Right lobe of liver (tissue), 6 donors: ENCODE measurements around the gene SSC5D. TPM values are rescaled to one million over a fixed set of nuclear protein-coding genes. Genes with fewer than 3 reads are reported as not detected.
A peak's percentile ranks its signal among the peaks of the same experiment; 100 is the strongest.

Experiments
- ATAC-seq, 4 donors: fragments of 200-7000 bp; cut with Tn5 transposase; one replicate each; pipeline ENCODE4 v1.9.1; 2020; ENCODE audit warnings: mild to moderate bottlenecking in 4 of 4, moderate library complexity in 4 of 4
- DNase-seq, 3 donors: peaks; one replicate each; pipeline ENCODE4 v3.0.0-alpha.2; 2020
- H3K27ac ChIP-seq, 3 donors: fragments of 200-600 bp; one replicate each; pipeline ENCODE4 v1.8.0; 2022
- H3K27me3 ChIP-seq, 2 donors: fragments of 200-600 bp; one replicate each; pipeline ENCODE4 v1.8.0; 2022
- H3K36me3 ChIP-seq, 4 donors: fragments of 200-600 bp; sonication (generic) in 1 of 4; one replicate each; pipeline versions ENCODE4 v1.5.1 to v1.8.0; 2017 to 2022; ENCODE audit warnings: control low read depth in 1 of 4
- H3K4me1 ChIP-seq, 4 donors: fragments of 200-600 bp; sonication (generic) in 1 of 4; one replicate each; pipeline versions ENCODE4 v1.5.1 to v1.8.0; 2017 to 2022; ENCODE audit warnings: control low read depth in 1 of 4
- H3K4me3 ChIP-seq, 3 donors: fragments of 200-600 bp; one replicate each; pipeline ENCODE4 v1.8.0; 2022
- H3K9me3 ChIP-seq, 4 donors: fragments of 200-600 bp; sonication (generic) in 1 of 4; one replicate each; pipeline versions ENCODE4 v1.5.1 to v1.8.0; 2017 to 2022; ENCODE audit warnings: control low read depth in 1 of 4
- CTCF ChIP-seq, 4 donors: fragments of 200-600 bp in 3 of 4; fragments of 450-650 bp in 1 of 4; IDR thresholded peaks; one replicate each; pipeline versions ENCODE4 v1.5.1 to v1.8.0; 2016 to 2022; ENCODE audit warnings: antibody characterized with exemption in 4 of 4, mild to moderate bottlenecking in 2 of 4
- POLR2A ChIP-seq: fragments of 450-650 bp; IDR thresholded peaks from one replicate; pipeline ENCODE4 v1.6.1; 2017; ENCODE audit warnings: antibody characterized with exemption, mild to moderate bottlenecking
- whole genome bisulfite sequencing: methylation state at CpG from one replicate; pipeline ENCODE4 v1.1.6; 2018; ENCODE audit warnings: low coverage, low lambda C conversion rate; ENCODE audit not compliant: insufficient coverage; ENCODE audit errors: missing lambda C conversion rate; 5-methylcytosine and 5-hydroxymethylcytosine counted together
- intact Hi-C, 2 donors: fragments of 100-400 bp; cut with DNase I; formaldehyde crosslinking; loops; one replicate each; pipeline versions ENCODE4 v1.11.2 to v1.14.1; 2022
- total RNA-seq, 6 experiments: library from RNA; depleted of rRNA in 2 of 6; stranded (reverse); fragments of >200 nt in 2 of 6; fragmentation: NEBNext Ultra II Directional in 3 of 6; extraction: Animal tissue kit (Norgen Biotek cat#: 25700) in 3 of 6; gene quantifications; one replicate each; pipeline versions ENCODE4 v1.1.0 to v1.2.4, GENCODE V29; 2016 to 2023
- donor health status: DM: no; HTN: yes; CAD: no.
- donor health status: DM: no; HTN: no; CAD: no.
- donor health status: DM: no; HTN: no; CAD: no.
- donor health status: DM: no; HTN: yes; CAD: no.
- donor health status: DM: no; HTN: yes; CAD: no.

SSC5D gene
- total RNA-seq, 6 experiments from 2014 or later: 0.35 to 1.6 (median 1.2) TPM

GRCh38 chr19:55441692-55442321 lies 46.4 kb upstream of the SSC5D start:
- Histone ChIP-seq H3K27me3 (peaks cover 0 to 10% of the 10 kb centered on the region in 2 donors), H3K4me1 (no peaks in the 10 kb centered on the region), H3K4me3 (no peak overlapping the region), H3K36me3 (no peaks in the 10 kb centered on the region), H3K9me3 (no peaks in the 10 kb centered on the region), H3K27ac (no peak overlapping the region)
- ATAC-seq (peak in 1 of 4 donors; percentile 33), DNase-seq (peak in 1 of 3 donors; percentile 36)
- WGBS: 6% methylated on average over 13 of the region's 39 CpGs
- TF ChIP-seq POLR2A (no peak), CTCF (IDR thresholded peaks at IDR 0.05) (no peak)
- intact Hi-C loops: no loop called here

GRCh38 chr19:55442372-55442961 lies 45.8 kb upstream of the SSC5D start:
- TF ChIP-seq POLR2A (no peak), CTCF (IDR thresholded peaks at IDR 0.05) (no peak)
- intact Hi-C loops: no loop called here
- H3K27me3 ChIP-seq: peaks cover 0 to 10% of the 10 kb centered on the region in 2 donors
- peak in 1 of 3 donors; percentile 33 for DNase-seq
- no peaks in the 10 kb centered on the region for H3K4me1 ChIP-seq
- no peaks in the 10 kb centered on the region for H3K36me3 ChIP-seq
- no peak overlapping the region for H3K27ac ChIP-seq
- no peaks in the 10 kb centered on the region for H3K9me3 ChIP-seq
- ATAC-seq: no peak
- H3K4me3 ChIP-seq: no peak overlapping the region
- WGBS: 1% methylated on average over 16 of the region's 72 CpGs

GRCh38 chr19:55443045-55443823 lies 45.0 kb upstream of the SSC5D start, which contains the start of gene SHISA7:
Gene SHISA7 (minus strand): TSS chr19:55443300. CDS start chr19:55442863, 437 bp downstream.
- DNase-seq: peak in 1 of 3 donors; percentile 28
- TF ChIP-seq POLR2A (no peak), CTCF (IDR thresholded peaks at IDR 0.05) (no peak)
- Histone ChIP-seq H3K27me3 (peaks cover 0 to 10% of the 10 kb centered on the region in 2 donors), H3K4me1 (no peaks in the 10 kb centered on the region), H3K9me3 (no peaks in the 10 kb centered on the region), H3K4me3 (no peak within 1 kb of the TSS), H3K27ac (no peak within 1 kb of the TSS), H3K36me3 (no peaks in the 10 kb centered on the region)
- intact Hi-C loops: no loop called here
- no peak for ATAC-seq
- WGBS: 4% methylated on average over 39 of the region's 43 CpGs

GRCh38 chr19:55443824-55444480 lies 44.3 kb upstream of the SSC5D start:
- Histone ChIP-seq H3K9me3 (no peaks in the 10 kb centered on the region), H3K4me3 (no peak overlapping the region), H3K27me3 (peaks cover 0 to 10% of the 10 kb centered on the region in 2 donors), H3K4me1 (no peaks in the 10 kb centered on the region), H3K36me3 (no peaks in the 10 kb centered on the region), H3K27ac (no peak overlapping the region)
- WGBS: 25% methylated on average over 18 of the region's 18 CpGs
- no peak for DNase-seq
- no peak for ATAC-seq
- intact Hi-C loops: no loop called here
- TF ChIP-seq CTCF (IDR thresholded peaks at IDR 0.05) (no peak), POLR2A (no peak)
